Medulla oblongata (tissue), 1 donor: ENCODE data around the gene LYPD1.

Experiments
- DNase-seq: peaks from one replicate; pipeline ENCODE4 v3.0.0-alpha.2; 2015; ENCODE audit errors: extremely low spot score

Gene LYPD1

DNA sequence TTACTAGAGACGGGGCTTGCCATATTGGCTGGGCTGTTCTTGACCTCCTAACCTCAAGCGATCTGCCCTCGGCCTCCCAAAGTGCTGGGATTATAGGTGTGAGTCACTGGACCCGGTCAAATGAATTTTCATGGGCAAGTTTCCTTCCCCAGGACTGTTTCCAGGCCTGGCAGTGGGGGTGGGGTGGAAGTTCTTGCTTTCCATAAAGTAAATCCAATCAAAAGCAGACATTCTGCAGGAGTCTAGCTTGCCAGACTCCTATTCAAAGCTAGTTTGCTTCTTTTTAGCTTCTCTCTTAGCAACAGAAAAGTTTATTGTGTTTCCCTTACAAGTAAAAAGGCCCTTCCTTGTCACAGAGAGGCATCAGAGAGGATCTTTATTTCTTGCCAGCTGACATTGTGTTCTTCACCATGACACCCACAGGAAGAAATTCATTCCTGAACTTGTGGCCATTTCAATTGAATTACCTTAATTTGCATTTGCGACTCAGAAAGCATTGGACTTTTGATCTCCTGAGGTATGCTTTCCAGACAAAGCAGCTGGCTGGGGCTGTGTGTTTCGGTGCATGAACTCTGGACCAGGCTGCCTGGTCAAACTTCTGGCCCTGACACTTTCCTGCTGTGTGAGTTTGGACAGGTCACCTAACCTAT, 37.9 kb downstream of the LYPD1 start:
- peak; percentile 80 for DNase-seq

- no peak for DNase-seq
These were observed 42.5 kb downstream of the LYPD1 start for GRCh38 chr2:132627536-132627935.

- DNase-seq: no peak
These were observed 46.7 kb downstream of the LYPD1 start for GRCh38 chr2:132623096-132623839.

DNA sequence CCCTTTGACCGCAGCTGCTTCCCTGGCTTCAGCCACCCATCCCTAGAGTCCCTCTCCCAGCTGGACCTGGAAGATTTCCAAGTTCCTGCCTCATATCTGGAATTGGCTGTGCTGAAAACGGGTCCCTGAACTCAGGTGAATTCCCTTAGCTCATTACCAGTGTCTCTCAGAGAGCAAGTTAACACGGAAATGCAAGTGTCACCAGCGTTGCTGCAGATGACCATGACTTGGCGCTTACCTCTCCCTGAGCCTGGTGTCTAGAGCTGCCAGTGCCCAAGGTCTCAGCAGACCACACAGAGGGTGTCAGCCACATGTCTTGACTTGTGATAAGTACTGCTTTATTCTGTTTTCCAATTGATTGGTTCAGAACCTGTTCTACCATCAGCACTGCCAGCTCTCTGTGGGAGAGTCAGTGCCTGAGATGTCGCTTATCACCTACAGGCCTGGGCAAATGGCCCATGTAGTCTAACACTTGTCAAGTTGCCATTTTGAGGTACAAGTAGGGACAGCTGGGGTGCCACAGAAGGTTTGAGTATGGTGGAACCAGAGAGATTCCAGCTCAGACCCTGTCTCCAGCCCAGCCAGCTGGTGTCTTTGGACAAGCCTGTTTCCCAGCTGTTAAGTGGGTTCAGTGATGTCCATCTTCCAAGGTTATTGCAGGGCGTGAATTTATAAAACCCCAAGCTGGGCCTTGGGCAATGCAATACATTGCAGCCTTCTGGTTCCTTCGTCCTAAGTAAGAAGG, 48.7 kb downstream of the LYPD1 start:
- DNase-seq: no peak

DNA sequence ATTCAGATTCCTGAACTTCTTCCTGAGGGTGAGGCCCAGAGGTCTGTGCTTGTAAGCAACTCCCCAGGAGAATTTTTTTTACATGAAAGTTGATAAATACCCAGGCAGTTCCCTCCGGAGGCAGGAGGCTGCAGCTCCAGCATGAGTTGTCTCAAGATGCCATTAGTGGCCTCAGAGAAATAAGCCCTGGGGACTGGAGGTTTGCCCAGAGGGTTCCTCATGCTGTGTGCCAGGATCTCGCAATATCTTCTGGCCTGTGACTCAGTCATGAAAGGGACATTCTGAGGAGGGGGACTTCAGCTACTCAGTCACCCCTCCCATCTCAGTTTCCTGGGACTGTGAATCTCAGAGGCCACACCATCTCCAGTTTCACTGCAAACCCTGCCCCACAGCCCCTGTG, 49.9 kb downstream of the LYPD1 start:
- no peak for DNase-seq

- no peak for DNase-seq
These were observed 51.3 kb downstream of the LYPD1 start for GRCh38 chr2:132618734-132619133.

GRCh38 chr2:132617989-132618388, 52.0 kb downstream of the LYPD1 start:
- DNase-seq: no peak

DNA sequence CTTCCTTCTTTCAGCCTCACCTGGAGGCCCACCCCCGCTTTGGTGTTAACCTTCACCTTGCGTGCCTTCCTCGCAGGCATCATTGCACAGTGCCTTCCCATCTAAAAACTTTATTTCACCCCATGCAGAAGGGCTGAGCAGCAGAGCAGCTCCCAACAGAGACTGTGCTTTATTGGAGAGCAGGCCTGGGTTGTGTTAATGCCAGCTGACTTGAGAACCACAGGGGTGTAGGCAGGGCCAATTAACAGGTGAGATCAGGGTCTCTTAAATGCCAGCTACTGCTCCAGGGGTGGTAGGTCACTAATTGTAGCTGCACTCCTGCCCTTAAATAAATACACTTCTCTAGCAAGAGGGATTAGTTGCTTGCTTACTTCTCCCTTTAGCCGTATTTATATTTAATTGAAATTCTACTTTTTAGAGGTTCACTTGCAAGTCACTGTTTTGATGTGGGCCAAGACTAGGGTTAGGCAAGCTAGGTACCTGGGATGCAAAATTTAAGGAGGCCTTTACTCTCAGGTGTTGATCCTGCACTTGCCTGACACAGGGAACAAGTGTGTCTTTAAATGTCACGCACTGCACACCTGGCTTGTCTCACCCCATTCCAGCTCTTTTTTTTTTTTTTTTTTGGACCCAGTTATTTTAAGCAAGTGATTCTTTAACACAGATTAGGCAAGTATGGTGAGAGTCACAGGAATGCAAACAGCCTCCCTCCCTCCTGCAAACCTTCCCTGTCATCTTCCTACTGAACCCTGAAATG, 54.5 kb downstream of the LYPD1 start:
- DNase-seq: no peak

- DNase-seq: no peak
These were observed 58.3 kb downstream of the LYPD1 start for GRCh38 chr2:132611719-132612118.

- no peak for DNase-seq
These were observed 60.7 kb downstream of the LYPD1 start for GRCh38 chr2:132609101-132609890.

DNA sequence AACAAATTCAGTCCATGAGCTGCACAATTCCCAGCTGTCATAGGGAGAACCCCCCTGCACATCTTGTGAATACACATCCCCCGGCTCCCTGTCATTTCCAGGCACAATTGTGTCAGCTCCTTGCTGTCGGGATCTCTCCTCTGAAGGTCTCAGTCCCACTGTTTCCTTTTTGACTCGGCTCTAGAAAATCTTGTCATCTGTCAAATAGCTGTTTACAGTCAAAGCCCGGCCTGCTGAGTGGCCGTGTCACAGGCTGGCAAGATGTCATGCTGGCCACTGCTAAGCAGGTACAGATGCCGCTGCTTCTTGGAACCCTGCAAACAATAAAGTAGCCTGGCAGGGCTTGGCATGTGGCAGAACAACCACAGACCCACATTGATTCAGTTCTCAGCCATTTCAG, 61.7 kb downstream of the LYPD1 start:
- DNase-seq: no peak

DNA sequence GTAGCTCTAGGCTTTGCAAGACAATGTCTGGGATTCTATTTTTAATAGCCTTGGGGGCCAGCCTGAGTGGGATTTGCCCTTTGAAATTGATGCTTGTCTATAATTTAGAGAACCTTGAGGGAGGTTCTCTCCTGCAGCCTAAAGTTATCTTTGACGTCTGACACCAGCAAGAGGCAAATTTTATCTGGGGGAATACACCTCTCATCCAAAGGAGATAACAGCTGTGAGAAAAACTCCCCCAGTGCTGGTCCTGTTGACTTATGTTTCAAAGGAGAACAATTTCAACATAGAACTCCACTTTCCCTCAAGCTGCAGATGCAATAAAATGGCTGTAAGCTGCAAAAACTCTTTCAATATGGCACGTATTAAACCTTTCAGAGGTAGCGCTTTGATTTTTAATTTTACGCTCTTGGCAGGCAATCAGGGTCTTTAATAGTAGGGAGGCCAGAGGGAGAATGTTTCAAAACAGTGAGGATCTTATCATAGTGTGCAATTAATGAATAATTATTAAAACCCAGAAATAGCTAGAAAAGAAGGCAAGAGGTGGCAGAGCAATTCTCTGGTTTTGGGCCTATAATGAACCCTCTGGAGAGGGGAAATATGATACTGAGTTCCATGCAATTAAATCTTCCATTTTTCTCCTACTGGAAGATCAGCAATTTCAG, 62.4 kb downstream of the LYPD1 start:
- no peak for DNase-seq

DNA sequence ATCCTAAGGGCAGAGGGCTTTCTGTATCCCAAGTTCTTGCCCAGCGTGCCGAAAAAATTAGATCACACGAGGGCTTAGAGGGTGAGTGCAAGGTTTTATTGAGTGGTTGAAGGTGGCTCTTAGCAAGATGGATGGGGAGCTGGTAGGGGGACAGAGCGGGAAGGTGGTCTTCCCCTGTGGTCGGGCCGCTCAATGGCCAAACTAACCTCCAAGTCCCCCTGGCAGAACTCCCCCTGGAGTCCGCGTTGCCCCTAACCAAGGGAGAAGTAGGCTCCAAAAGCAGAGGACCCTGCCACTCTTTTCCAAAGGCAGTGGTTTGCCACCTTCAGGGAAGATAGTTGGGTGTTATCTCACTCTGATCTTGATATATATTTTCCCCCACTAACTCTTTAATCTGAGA, 63.4 kb downstream of the LYPD1 start:
- no peak for DNase-seq

GRCh38 chr2:132605236-132606180, 64.5 kb downstream of the LYPD1 start:
- no peak for DNase-seq

DNA sequence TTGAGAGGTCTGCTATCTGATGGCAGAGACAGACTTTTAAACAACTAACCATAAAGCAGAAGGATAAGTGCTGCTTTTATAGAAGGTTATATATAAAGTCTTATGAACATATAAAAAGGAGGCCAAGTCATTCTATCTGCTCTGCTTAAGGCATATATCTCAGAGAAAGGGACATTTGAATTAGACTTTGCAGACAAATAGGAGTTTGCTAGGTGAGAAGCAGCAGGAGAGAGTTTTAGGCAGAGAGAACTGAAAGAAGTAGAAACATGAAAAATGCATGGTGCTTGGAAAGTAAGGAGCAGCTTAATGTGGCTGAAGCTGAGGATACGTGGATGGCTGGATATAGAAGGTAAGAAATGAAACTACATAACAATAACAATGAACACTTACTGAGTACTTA, 65.4 kb downstream of the LYPD1 start:
- DNase-seq: no peak

DNA sequence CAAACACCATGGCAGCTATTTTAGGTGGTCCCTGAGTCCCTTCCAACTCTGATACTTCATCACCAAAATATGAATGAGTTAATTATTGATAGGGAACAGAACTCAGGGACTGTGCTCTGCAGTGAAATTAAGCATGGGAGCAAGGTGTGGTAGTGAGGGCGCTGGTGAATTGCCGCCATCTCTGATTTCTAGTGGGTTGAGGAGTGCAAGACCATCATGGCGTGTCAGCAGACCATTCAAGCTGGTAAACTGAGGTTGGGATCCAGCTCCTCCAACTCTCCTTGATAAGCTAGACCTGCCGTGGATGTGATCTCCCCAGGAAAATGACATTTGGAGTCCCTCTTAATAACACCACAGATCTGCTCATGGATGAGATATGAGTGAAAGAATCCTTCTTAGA, 70.4 kb downstream of the LYPD1 start:
- DNase-seq: no peak

DNA sequence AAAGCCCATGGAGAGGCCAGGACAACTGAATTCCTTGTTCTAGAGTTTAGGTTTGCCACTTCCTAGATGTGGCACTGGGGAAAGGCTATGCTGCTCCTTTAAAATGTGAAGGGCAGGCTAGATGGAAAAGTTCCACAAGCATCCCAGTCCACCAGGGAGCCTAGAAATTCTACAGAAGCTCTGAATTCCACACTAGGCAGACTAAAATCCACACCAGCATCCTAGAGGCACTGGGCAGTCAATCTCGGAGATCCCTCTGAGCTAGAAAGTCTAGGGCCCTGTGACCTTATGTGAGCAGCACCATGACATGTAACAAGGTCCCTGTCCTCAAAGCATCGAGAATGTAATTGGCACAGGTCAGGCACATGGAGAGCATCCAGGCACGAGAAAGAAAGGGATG, 71.5 kb downstream of the LYPD1 start:
- DNase-seq: no peak

DNA sequence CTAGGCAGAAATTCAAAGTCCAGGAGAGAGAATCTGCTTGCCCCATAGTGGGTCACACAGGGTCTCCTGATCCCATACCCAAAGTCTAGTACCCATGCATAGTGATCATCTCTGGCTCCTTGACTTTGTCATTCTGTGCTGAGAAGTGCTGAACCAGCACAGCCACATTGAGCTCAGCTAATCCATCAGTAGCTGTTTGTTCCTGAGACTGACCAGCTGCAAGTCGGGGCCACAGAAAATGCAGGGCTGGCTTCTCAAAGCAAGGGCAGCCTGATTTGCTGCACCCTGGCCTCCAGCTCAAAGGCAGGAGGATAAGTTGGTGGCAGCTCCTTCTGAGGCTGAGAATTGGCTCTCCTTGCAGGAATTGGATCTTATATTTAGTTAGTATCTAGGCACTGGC, 72.2 kb downstream of the LYPD1 start:
- DNase-seq: no peak

GRCh38 chr2:132597166-132597565, 72.8 kb downstream of the LYPD1 start:
- DNase-seq: no peak

DNA sequence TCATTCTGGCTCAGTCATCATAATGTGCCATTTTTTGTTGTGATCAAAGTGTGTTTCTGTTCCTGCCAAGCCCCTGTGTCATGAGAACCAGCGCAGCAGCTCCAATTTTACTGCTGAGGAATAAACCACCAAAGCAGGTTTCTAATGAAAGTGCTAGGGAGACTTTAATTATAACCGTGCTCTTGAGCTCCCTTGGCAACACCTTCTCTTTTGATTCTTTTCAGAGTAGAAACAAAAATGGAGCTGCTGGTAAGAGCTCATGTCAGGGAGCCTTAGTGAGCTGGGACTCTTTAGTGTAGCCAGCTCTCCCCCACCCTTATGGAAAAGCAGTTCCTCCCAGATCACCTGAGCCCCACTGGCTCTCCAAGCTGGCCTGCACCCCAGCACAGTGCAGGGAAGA, 74.3 kb downstream of the LYPD1 start:
- DNase-seq: peak; percentile 40
